WTC11 (cell line): Measurements from ENCODE around the gene DYNC1LI2. TPM values are rescaled to one million over a fixed set of nuclear protein-coding genes. Genes with fewer than 3 reads are reported as not detected.
A peak's percentile ranks its signal among the peaks of the same experiment; 100 is the strongest.

Experiments used
- ATAC-seq: fragments of 200-7000 bp; cut with Tn5 transposase; 2 replicates; pipeline ENCODE4 v1.10.0; 2021; ENCODE audit warnings: mild to moderate bottlenecking, moderate library complexity
- CTCF ChIA-PET: fragments of 300-600 bp; sonication (Branson Sonifier 250); formaldehyde crosslinking; loops from one replicate; lab custom pipeline; 2021; ENCODE audit warnings: antibody characterized with exemption; lab: Charles Lee
- POLR2A ChIA-PET: fragments of 350-600 bp; sonication (Branson Sonifier 250); formaldehyde crosslinking; loops from one replicate; lab custom pipeline; 2021; ENCODE audit warnings: antibody characterized with exemption; lab: Charles Lee
- DNase-seq: peaks from one replicate; pipeline ENCODE4 v3.0.0; 2021; ENCODE audit warnings: low spot score
- H3K27ac Mint-ChIP-seq: 2 replicates; pipeline ENCODE4 v1.8.0; 2021; ENCODE audit warnings: mixed read lengths
- H3K27me3 Mint-ChIP-seq: 2 replicates; pipeline ENCODE4 v1.8.0; 2021; ENCODE audit warnings: low read depth, mild to moderate bottlenecking, moderate library complexity, mixed read lengths
- H3K36me3 Mint-ChIP-seq: 2 replicates; pipeline ENCODE4 v1.8.0; 2021; ENCODE audit warnings: mixed read lengths
- H3K4me1 Mint-ChIP-seq: 2 replicates; pipeline ENCODE4 v1.8.0; 2022; ENCODE audit warnings: mixed read lengths
- H3K4me3 Mint-ChIP-seq: 2 replicates; pipeline ENCODE4 v1.8.0; 2021; ENCODE audit warnings: mild to moderate bottlenecking, moderate library complexity, mixed read lengths
- H3K9me3 Mint-ChIP-seq: 2 replicates; pipeline ENCODE4 v1.8.0; 2021; ENCODE audit warnings: mixed read lengths
- ESRRA ChIP-seq: sonication (generic); formaldehyde crosslinking; IDR thresholded peaks from 2 replicates; pipeline ENCODE4 v1.8.1; 2022; ENCODE audit warnings: mild to moderate bottlenecking, missing genetic modification reagents, borderline replicate concordance
- MYBL2 ChIP-seq: sonication (generic); formaldehyde crosslinking; IDR thresholded peaks from 2 replicates; pipeline ENCODE4 v1.8.1; 2023; ENCODE audit warnings: mild to moderate bottlenecking, moderate library complexity, missing genetic modification reagents
- RELA ChIP-seq: sonication (generic); formaldehyde crosslinking; IDR thresholded peaks from 2 replicates; pipeline ENCODE4 v1.8.1; 2022; ENCODE audit warnings: missing genetic modification reagents, mild to moderate bottlenecking, borderline replicate concordance
- TP53 ChIP-seq: sonication (generic); formaldehyde crosslinking; IDR thresholded peaks from 2 replicates; pipeline ENCODE4 v1.8.1; 2023; ENCODE audit warnings: mild to moderate bottlenecking, missing genetic modification reagents
- ZNF232 ChIP-seq: sonication (generic); formaldehyde crosslinking; IDR thresholded peaks from 2 replicates; pipeline ENCODE4 v1.8.0; 2022; ENCODE audit warnings: mild to moderate bottlenecking, missing genetic modification reagents
- ZNF317 ChIP-seq: sonication (generic); formaldehyde crosslinking; IDR thresholded peaks from 2 replicates; pipeline ENCODE4 v1.8.1; 2023; ENCODE audit warnings: low read depth, mild to moderate bottlenecking, moderate library complexity, missing genetic modification reagents, borderline replicate concordance
- ZNF423 ChIP-seq: fragments of 250-450 bp; sonication (Bioruptor Pico); IDR thresholded peaks from 2 replicates; pipeline ENCODE4 v2.1.2; 2022; ENCODE audit warnings: mild to moderate bottlenecking, moderate library complexity
- total RNA-seq: library from RNA; stranded (reverse); gene quantifications from 3 replicates; pipeline ENCODE4 v1.2.3, GENCODE V29; 2021
- TF ChIP-seq, protein P1 (sequence below): sonication (generic); formaldehyde crosslinking; IDR thresholded peaks from 2 replicates; pipeline ENCODE4 v1.8.1; 2023; ENCODE audit warnings: mild to moderate bottlenecking, moderate library complexity, missing genetic modification reagents
- TF ChIP-seq, protein P2 (sequence below): sonication (generic); formaldehyde crosslinking; conservative IDR thresholded peaks from 2 replicates; pipeline ENCODE4 v1.8.1; 2023; ENCODE audit warnings: mild to moderate bottlenecking, low read depth, missing genetic modification reagents, moderate library complexity
- TF ChIP-seq, protein P3 (sequence below): sonication (generic); formaldehyde crosslinking; IDR thresholded peaks from 2 replicates; pipeline ENCODE4 v1.8.0; 2022; ENCODE audit warnings: mild to moderate bottlenecking, missing genetic modification reagents
- TF ChIP-seq, protein P4 (sequence below): sonication (generic); formaldehyde crosslinking; conservative IDR thresholded peaks from 2 replicates; pipeline ENCODE4 v1.8.1; 2022; ENCODE audit warnings: mild to moderate bottlenecking, missing genetic modification reagents
- TF ChIP-seq, protein P5 (sequence below): sonication (generic); formaldehyde crosslinking; IDR thresholded peaks from 2 replicates; pipeline ENCODE4 v1.8.0; 2022; ENCODE audit warnings: mild to moderate bottlenecking, missing genetic modification reagents
- TF ChIP-seq, protein P6 (sequence below): fragments of 250-450 bp; sonication (Bioruptor Pico); IDR thresholded peaks from 2 replicates; pipeline ENCODE4 v2.1.2; 2022; ENCODE audit warnings: mild to moderate bottlenecking, moderate library complexity
- TF ChIP-seq, protein P7 (sequence below): sonication (generic); formaldehyde crosslinking; IDR thresholded peaks from 2 replicates; pipeline ENCODE4 v1.8.1; 2023; ENCODE audit warnings: mild to moderate bottlenecking, missing genetic modification reagents
- TF ChIP-seq, protein P8 (sequence below): sonication (generic); formaldehyde crosslinking; IDR thresholded peaks from 2 replicates; pipeline ENCODE4 v1.8.0; 2022; ENCODE audit warnings: mild to moderate bottlenecking, missing genetic modification reagents
- TF ChIP-seq, protein P9 (sequence below): sonication (generic); formaldehyde crosslinking; IDR thresholded peaks from 2 replicates; pipeline ENCODE4 v1.8.0; 2022; ENCODE audit warnings: mild to moderate bottlenecking, missing genetic modification reagents

The DYNC1LI2 gene
- total RNA-seq, 1 experiment from 2014 or later = 89.8 TPM

DNA sequence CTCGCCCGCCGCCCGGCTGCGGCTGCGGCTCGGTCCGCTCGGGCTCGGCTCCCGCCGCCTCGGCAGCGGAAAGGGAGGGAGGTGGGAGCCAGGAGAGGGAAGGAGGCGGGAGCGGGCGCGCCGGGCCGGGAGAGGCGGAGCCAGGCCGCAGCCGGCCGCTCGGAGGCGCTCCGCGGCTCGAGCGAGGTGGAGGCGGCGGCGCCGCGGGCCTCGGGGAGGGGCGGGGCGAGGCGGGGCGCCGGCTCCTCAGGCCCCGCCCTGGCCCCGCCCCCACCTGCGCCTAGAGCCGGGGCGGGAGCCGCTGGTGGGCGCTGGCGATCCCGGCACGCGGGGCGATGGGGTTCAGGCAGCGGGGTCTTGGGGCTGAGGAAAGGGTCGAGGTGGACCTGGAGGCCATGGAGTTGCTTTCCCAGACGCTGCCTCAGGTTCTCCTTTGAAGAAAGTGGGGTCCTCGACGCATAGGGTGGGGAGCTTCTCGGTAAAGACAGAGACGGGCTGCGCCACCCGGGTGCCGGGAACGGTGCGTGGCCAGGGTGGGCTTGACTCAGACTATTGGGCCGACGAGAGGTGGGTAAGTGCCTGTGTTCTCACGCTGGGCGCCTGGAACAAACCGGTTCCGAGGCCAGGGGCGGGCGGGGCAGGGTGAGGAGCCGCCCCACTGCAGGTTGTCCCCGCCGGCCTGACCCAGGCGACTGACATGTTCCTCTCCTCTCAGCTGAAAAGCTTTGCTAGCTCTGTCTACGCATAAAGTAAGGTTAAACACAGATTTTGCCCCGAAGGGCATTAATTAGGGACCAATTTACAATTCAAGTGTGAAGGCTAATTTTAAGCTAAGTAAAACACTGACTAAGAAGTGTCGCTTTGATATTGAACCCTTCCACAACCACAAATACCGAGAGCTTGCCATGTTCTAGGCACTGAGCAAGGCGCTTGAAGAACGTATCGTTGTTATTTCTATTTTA is 54.5 kb downstream of the DYNC1LI2 start, which contains the start of gene CMTM4 (continued):
- TF ChIP-seq, protein P1, sequence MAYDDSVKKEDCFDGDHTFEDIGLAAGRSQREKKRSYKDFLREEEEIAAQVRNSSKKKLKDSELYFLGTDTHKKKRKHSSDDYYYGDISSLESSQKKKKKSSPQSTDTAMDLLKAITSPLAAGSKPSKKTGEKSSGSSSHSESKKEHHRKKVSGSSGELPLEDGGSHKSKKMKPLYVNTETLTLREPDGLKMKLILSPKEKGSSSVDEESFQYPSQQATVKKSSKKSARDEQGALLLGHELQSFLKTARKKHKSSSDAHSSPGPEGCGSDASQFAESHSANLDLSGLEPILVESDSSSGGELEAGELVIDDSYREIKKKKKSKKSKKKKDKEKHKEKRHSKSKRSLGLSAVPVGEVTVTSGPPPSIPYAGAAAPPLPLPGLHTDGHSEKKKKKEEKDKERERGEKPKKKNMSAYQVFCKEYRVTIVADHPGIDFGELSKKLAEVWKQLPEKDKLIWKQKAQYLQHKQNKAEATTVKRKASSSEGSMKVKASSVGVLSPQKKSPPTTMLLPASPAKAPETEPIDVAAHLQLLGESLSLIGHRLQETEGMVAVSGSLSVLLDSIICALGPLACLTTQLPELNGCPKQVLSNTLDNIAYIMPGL (CRISPR knock-in tag) = peak; percentile 58; the same call in 1 of the 2 replicates
- TF ChIP-seq ZNF423 (CRISPR knock-in tag) = no peak
- TF ChIP-seq, protein P2, sequence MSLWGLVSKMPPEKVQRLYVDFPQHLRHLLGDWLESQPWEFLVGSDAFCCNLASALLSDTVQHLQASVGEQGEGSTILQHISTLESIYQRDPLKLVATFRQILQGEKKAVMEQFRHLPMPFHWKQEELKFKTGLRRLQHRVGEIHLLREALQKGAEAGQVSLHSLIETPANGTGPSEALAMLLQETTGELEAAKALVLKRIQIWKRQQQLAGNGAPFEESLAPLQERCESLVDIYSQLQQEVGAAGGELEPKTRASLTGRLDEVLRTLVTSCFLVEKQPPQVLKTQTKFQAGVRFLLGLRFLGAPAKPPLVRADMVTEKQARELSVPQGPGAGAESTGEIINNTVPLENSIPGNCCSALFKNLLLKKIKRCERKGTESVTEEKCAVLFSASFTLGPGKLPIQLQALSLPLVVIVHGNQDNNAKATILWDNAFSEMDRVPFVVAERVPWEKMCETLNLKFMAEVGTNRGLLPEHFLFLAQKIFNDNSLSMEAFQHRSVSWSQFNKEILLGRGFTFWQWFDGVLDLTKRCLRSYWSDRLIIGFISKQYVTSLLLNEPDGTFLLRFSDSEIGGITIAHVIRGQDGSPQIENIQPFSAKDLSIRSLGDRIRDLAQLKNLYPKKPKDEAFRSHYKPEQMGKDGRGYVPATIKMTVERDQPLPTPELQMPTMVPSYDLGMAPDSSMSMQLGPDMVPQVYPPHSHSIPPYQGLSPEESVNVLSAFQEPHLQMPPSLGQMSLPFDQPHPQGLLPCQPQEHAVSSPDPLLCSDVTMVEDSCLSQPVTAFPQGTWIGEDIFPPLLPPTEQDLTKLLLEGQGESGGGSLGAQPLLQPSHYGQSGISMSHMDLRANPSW (CRISPR knock-in tag) = no peak
- TF ChIP-seq, protein P3, sequence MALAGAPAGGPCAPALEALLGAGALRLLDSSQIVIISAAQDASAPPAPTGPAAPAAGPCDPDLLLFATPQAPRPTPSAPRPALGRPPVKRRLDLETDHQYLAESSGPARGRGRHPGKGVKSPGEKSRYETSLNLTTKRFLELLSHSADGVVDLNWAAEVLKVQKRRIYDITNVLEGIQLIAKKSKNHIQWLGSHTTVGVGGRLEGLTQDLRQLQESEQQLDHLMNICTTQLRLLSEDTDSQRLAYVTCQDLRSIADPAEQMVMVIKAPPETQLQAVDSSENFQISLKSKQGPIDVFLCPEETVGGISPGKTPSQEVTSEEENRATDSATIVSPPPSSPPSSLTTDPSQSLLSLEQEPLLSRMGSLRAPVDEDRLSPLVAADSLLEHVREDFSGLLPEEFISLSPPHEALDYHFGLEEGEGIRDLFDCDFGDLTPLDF (CRISPR knock-in tag) = no peak
- TF ChIP-seq, protein P4, sequence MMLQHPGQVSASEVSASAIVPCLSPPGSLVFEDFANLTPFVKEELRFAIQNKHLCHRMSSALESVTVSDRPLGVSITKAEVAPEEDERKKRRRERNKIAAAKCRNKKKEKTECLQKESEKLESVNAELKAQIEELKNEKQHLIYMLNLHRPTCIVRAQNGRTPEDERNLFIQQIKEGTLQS = no peak

DNA sequence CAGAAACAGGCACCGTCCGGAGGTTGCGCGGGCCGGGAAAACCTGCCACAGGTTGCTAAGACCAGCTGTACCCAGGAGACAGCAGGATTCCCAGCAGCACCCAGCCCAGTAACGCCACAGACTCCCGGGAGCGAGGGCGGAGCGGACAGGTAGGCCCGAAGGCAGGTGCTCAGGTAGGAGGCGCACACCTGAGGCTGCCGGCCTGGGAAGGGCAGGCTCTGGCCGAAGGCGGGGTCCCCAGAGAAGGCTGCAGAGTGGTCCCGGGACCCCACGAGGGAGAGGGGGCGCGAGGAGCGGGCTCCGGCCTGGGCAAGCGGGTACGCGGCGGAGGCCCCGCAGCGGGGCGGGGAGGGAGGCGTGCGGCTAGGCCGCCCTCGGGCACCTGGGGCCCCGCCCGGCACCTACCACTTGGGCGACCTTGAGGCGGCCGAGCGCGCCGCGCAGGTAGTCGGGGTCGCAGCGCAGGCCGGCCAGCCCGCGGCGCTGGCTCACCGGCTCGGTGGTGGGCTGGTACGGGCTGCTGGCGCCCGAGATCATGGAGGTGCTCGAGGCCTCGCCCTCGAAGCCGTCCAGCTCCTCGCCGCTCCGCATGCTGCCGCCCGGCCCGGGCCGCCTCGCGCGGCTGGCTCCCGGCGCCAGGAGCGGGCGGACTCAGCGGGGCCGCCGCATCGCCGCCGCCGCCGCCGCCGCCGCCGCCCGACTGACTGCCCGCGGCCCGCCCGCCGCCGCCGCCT is 55.3 kb downstream of the DYNC1LI2 start:
- H3K36me3 Mint-ChIP-seq = no peaks in the 10 kb centered on the region
- peak overlapping the region; percentile 65; the same call in 1 of the 2 replicates for H3K27ac Mint-ChIP-seq
- peaks cover 45% of the 10 kb centered on the region for H3K4me1 Mint-ChIP-seq
- ChIA-PET POLR2A (no interaction called here), CTCF (interaction anchor here (0.6 to 2.4 kb wide), 13 partner anchors 18 to 233 kb away, joined by 3 to 11 read pairs (median 5); partner anchors contain the start of genes DYNC1LI2 and NAE1)
- DNase-seq (peak; percentile 61), ATAC-seq (peak; percentile 35)
- H3K27me3 Mint-ChIP-seq = peaks cover 9% of the 10 kb centered on the region
- H3K4me3 Mint-ChIP-seq = peak overlapping the region; percentile 78
- no peaks in the 10 kb centered on the region for H3K9me3 Mint-ChIP-seq
- TF ChIP-seq, protein P5, sequence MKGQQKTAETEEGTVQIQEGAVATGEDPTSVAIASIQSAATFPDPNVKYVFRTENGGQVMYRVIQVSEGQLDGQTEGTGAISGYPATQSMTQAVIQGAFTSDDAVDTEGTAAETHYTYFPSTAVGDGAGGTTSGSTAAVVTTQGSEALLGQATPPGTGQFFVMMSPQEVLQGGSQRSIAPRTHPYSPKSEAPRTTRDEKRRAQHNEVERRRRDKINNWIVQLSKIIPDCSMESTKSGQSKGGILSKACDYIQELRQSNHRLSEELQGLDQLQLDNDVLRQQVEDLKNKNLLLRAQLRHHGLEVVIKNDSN (CRISPR knock-in tag) = no peak
- TF ChIP-seq ZNF317 (CRISPR knock-in tag) (no peak), ESRRA (peak; percentile 60; the same call in 1 of the 2 replicates), ZNF232 (CRISPR knock-in tag) (peak; percentile 17; the same call in 1 of the 2 replicates), TP53 (CRISPR knock-in tag) (no peak; the same call in 1 of the 2 replicates), RELA (CRISPR knock-in tag) (peak; percentile 51; the same call in 1 of the 2 replicates), MYBL2 (CRISPR knock-in tag) (no peak)
- TF ChIP-seq, protein P6, sequence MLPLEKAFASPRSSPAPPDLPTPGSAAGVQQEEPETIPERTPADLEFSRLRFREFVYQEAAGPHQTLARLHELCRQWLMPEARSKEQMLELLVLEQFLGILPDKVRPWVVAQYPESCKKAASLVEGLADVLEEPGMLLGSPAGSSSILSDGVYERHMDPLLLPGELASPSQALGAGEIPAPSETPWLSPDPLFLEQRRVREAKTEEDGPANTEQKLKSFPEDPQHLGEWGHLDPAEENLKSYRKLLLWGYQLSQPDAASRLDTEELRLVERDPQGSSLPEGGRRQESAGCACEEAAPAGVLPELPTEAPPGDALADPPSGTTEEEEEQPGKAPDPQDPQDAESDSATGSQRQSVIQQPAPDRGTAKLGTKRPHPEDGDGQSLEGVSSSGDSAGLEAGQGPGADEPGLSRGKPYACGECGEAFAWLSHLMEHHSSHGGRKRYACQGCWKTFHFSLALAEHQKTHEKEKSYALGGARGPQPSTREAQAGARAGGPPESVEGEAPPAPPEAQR (CRISPR knock-in tag) = no peak
- TF ChIP-seq, protein P7, sequence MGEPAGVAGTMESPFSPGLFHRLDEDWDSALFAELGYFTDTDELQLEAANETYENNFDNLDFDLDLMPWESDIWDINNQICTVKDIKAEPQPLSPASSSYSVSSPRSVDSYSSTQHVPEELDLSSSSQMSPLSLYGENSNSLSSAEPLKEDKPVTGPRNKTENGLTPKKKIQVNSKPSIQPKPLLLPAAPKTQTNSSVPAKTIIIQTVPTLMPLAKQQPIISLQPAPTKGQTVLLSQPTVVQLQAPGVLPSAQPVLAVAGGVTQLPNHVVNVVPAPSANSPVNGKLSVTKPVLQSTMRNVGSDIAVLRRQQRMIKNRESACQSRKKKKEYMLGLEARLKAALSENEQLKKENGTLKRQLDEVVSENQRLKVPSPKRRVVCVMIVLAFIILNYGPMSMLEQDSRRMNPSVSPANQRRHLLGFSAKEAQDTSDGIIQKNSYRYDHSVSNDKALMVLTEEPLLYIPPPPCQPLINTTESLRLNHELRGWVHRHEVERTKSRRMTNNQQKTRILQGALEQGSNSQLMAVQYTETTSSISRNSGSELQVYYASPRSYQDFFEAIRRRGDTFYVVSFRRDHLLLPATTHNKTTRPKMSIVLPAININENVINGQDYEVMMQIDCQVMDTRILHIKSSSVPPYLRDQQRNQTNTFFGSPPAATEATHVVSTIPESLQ = no peak
- TF ChIP-seq, protein P8, sequence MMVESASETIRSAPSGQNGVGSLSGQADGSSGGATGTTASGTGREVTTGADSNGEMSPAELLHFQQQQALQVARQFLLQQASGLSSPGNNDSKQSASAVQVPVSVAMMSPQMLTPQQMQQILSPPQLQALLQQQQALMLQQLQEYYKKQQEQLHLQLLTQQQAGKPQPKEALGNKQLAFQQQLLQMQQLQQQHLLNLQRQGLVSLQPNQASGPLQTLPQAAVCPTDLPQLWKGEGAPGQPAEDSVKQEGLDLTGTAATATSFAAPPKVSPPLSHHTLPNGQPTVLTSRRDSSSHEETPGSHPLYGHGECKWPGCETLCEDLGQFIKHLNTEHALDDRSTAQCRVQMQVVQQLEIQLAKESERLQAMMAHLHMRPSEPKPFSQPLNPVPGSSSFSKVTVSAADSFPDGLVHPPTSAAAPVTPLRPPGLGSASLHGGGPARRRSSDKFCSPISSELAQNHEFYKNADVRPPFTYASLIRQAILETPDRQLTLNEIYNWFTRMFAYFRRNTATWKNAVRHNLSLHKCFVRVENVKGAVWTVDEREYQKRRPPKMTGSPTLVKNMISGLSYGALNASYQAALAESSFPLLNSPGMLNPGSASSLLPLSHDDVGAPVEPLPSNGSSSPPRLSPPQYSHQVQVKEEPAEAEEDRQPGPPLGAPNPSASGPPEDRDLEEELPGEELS (CRISPR knock-in tag) = peak; percentile 47
- TF ChIP-seq, protein P9, sequence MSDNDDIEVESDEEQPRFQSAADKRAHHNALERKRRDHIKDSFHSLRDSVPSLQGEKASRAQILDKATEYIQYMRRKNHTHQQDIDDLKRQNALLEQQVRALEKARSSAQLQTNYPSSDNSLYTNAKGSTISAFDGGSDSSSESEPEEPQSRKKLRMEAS (CRISPR knock-in tag) = peak; percentile 56
